ENCODE results near the gene IMP3.
"Not testable (repeated sequence)": the region's sequence is repeated elsewhere in the genome, so short reads cannot be mapped to it uniquely, and the experiment has no call there.

IMP3 gene

DNA sequence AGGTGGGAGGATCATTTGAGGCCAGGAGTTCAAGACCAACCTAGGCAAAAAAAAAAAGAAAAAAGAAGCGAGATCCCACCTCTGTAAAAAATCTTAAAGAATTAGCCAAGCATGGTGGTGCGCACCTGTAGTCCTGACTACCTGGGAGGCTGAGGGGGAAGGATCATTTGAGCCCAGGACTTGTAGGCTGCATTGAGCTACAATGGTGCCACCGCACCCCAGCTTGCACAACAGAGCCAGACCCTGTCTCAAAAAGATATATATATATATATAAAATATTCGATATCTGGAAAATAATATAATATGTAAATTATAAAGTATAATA lies 1.1 kb upstream of the IMP3 start:
- H3K27me3 ChIP-seq = no peaks in the 10 kb centered on the region
- DNase-seq = no peak
- no peaks in the 10 kb centered on the region for H3K9me3 ChIP-seq
- H3K4me3 ChIP-seq (ENCODE audit: low read depth, low read length) = peak overlapping the region; percentile 100; the same call in 1 of the 2 replicates
- H3K36me3 ChIP-seq = no peaks in the 10 kb centered on the region; the same call in 1 of the 2 replicates
- no peaks in the 10 kb centered on the region; the same call in 1 of the 2 replicates for H3K4me1 ChIP-seq
- TF ChIP-seq CTCF (IDR thresholded peaks at IDR 0.05; ENCODE audit: low read depth, low read length) = no peak

DNA sequence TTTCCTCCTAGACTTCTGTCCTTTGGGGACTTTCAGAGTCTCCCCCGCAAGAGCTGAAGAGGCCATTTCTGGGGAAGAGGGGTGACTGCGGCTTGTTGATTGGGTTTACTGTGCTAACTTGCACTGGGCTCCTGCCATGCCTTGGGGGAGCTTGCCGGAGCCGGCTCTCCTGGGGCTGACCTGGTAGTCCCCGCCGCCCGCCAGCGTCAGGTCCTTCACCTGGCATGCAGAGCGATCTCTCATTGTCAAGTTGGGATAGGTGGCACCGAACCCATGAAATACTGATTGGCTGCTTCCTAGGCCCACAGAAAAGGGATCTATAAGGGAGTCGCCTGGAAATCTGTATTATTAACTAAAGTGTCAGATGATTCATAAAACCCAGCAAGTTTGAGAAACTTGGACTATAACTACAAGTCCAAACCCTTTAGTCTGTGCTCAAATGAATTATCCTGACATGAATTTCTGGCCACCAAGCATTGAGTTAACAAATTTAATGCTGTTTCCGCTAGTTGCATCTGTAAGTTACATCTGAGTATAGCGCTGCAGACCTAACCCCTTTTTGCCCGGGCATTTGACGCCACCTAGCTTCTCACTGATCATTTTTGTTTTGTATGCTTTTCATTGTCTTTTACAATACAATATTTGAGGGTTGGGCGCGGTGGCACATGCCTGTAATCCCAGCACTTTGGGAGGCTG lies 607 bp upstream of the IMP3 start:
- H3K36me3 ChIP-seq = no peaks in the 10 kb centered on the region; the same call in 1 of the 2 replicates
- DNase-seq = peak; percentile 61
- TF ChIP-seq CTCF (IDR thresholded peaks at IDR 0.05; ENCODE audit: low read depth, low read length) = peak; percentile 57
- no peaks in the 10 kb centered on the region; the same call in 1 of the 2 replicates for H3K4me1 ChIP-seq
- H3K27me3 ChIP-seq = no peaks in the 10 kb centered on the region
- H3K4me3 ChIP-seq (ENCODE audit: low read depth, low read length) = peak overlapping the region; percentile 100
- H3K9me3 ChIP-seq = no peaks in the 10 kb centered on the region

DNA sequence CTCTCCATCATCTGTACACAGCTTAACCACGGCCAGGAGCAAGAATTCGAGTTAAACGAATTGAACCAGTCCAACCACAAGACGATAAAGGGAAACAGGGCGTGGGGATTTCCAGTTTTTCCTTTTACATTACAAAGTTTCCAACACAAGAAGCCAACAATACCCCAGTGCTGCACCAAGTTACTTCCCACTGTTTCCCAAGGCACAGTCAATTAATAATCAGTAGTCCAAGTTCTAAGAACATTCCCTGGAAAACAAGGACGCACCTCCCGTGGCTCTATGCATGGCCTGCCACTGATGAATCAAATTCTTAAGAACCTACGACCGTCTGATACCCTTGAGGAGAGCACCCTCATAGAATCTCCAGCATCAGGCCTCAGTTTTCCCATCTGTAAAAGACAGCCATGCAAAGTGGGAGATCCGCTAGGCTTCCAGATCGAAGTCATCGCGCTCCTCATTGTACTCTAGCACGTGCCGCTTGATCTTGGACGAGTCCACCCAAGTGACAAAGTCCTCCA lies 774 bp downstream of the IMP3 start:
- no peaks in the 10 kb centered on the region; the same call in 1 of the 2 replicates for H3K4me1 ChIP-seq
- H3K36me3 ChIP-seq = no peaks in the 10 kb centered on the region; the same call in 1 of the 2 replicates
- no peak for DNase-seq
- TF ChIP-seq CTCF (IDR thresholded peaks at IDR 0.05; ENCODE audit: low read depth, low read length) = no peak
- H3K27me3 ChIP-seq = no peaks in the 10 kb centered on the region
- H3K4me3 ChIP-seq (ENCODE audit: low read depth, low read length) = peak overlapping the region; percentile 100
- no peaks in the 10 kb centered on the region for H3K9me3 ChIP-seq

DNA sequence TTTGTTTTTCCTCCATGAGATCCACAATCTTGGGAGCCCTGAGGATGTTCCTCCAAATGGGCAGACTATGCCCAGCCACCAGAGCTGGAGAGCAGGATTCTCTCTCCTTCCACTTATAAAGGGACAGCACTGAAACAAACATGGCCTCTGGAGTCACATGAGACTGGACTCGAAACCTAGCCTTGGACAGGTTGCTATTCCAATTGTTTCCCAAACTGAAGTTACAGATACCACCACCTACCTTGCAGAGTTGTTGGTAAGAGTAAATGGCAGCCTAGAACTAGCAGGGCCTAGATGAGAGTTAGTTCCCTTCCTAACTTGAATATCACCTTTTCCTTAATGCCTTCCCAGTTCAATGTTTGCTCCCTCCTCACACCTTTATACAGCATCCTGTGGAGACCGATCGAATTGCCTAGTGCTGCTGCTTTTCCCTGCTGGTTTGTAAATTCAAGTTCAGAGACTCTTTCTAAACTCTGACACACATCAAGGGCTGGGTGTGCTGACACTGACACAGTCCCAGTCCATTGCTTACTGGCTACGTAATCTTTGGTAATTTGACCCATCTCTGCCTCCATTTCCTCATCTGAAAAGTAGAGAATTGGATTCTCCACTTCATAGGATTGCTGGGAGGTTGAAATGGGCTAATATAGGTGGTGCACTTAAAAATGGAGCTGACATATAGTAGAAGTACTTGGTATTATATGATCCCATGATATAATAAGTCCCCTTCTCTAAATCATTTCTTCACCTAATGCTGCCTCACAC lies 2.6 kb downstream of the IMP3 start:
- no peaks in the 10 kb centered on the region for H3K9me3 ChIP-seq
- TF ChIP-seq CTCF (IDR thresholded peaks at IDR 0.05; ENCODE audit: low read depth, low read length) = no peak
- no peak for DNase-seq
- peak overlapping the region; percentile 100 for H3K4me3 ChIP-seq (ENCODE audit: low read depth, low read length)
- H3K27me3 ChIP-seq = no peaks in the 10 kb centered on the region
- no peaks in the 10 kb centered on the region; the same call in 1 of the 2 replicates for H3K36me3 ChIP-seq
- H3K4me1 ChIP-seq = no peaks in the 10 kb centered on the region; the same call in 1 of the 2 replicates

DNA sequence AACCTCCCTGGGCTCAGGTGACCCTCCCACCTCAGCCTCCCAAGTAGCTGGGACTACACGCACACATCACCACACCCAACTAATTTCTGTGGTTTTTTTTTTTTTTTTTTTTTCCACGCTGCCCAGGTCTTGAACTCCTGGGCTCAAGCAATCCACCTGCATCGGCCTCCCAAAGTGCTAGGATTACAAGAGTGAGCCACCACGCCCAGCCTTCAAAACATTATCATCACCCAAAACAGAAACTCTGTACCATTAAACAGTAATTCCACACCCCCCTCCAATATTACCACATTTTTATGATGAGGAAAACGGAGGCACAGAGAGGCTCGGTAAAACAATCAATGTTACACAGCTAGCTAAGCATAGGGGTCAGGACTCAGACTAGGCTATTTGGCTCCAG lies 4.0 kb downstream of the IMP3 start:
- Histone ChIP-seq H3K4me3 (ENCODE audit: low read depth, low read length) (no peak overlapping the region), H3K27me3 (no peaks in the 10 kb centered on the region), H3K4me1 (no peaks in the 10 kb centered on the region; the same call in 1 of the 2 replicates), H3K36me3 (no peaks in the 10 kb centered on the region; the same call in 1 of the 2 replicates), H3K9me3 (no peaks in the 10 kb centered on the region)
- TF ChIP-seq CTCF (IDR thresholded peaks at IDR 0.05; ENCODE audit: low read depth, low read length) = no peak
- no peak for DNase-seq

- H3K4me1 ChIP-seq; DNase-seq; H3K9me3 ChIP-seq; H3K4me3 ChIP-seq (ENCODE audit: low read depth, low read length); H3K27me3 ChIP-seq; H3K36me3 ChIP-seq: not testable (repeated sequence)
These were observed 6.1 kb downstream of the IMP3 start for GRCh38 chr15:75633922-75634321.
